ENCODE results near the gene GPA33.

DNA sequence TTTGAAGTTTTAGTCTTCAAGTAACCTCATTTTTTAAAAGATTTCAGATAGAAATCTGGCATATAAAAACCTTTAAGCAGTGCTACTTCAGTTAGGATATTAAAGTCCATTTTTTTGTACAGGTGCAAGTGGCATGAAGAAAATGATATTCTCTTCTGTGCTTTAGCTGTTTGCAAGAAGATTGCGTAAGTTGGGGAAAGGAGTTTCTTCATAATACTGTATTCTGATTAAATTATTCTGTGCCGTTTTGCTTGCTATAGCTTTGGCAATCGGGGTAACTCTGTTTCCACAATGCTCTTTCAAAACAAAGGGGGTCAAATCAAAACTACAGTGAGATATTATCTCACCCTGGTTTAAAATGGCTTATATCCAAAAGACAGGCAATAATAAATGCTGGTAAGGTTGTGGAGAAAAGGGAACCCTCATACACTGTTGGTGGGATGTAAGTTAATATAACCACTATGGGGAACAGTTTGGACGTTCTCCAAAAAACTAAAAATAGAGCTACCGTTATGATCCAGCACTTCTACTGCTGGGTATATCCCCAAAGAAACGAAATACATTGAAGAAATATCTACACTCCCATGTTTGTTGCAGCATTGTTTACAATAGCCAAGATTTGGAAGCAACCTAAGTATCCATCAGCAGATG lies 74.0 kb downstream of the GPA33 start:
- TF ChIP-seq CREB1 (IDR thresholded peaks at IDR 0.05; ENCODE audit: low read depth) (no peak), CEBPB (IDR thresholded peaks at IDR 0.05) (no peak), FOXM1 (IDR thresholded peaks at IDR 0.05; ENCODE audit: borderline replicate concordance, low read depth) (no peak), EGR1 (IDR thresholded peaks at IDR 0.05) (no peak), TCF12 (IDR thresholded peaks at IDR 0.05; ENCODE audit: low read depth) (no peak), EP300 (IDR thresholded peaks at IDR 0.05; ENCODE audit: borderline replicate concordance) (no peak), TAF1 (IDR thresholded peaks at IDR 0.05; ENCODE audit: low read depth) (no peak), NFIC (IDR thresholded peaks at IDR 0.05) (no peak)
- TF ChIP-seq, protein P1, sequence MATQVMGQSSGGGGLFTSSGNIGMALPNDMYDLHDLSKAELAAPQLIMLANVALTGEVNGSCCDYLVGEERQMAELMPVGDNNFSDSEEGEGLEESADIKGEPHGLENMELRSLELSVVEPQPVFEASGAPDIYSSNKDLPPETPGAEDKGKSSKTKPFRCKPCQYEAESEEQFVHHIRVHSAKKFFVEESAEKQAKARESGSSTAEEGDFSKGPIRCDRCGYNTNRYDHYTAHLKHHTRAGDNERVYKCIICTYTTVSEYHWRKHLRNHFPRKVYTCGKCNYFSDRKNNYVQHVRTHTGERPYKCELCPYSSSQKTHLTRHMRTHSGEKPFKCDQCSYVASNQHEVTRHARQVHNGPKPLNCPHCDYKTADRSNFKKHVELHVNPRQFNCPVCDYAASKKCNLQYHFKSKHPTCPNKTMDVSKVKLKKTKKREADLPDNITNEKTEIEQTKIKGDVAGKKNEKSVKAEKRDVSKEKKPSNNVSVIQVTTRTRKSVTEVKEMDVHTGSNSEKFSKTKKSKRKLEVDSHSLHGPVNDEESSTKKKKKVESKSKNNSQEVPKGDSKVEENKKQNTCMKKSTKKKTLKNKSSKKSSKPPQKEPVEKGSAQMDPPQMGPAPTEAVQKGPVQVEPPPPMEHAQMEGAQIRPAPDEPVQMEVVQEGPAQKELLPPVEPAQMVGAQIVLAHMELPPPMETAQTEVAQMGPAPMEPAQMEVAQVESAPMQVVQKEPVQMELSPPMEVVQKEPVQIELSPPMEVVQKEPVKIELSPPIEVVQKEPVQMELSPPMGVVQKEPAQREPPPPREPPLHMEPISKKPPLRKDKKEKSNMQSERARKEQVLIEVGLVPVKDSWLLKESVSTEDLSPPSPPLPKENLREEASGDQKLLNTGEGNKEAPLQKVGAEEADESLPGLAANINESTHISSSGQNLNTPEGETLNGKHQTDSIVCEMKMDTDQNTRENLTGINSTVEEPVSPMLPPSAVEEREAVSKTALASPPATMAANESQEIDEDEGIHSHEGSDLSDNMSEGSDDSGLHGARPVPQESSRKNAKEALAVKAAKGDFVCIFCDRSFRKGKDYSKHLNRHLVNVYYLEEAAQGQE (IDR thresholded peaks at IDR 0.05; ENCODE audit: low read depth), result no peak
- TF ChIP-seq, protein P2, sequence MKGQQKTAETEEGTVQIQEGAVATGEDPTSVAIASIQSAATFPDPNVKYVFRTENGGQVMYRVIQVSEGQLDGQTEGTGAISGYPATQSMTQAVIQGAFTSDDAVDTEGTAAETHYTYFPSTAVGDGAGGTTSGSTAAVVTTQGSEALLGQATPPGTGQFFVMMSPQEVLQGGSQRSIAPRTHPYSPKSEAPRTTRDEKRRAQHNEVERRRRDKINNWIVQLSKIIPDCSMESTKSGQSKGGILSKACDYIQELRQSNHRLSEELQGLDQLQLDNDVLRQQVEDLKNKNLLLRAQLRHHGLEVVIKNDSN (IDR thresholded peaks at IDR 0.05), result no peak
- TF ChIP-seq, protein P3, sequence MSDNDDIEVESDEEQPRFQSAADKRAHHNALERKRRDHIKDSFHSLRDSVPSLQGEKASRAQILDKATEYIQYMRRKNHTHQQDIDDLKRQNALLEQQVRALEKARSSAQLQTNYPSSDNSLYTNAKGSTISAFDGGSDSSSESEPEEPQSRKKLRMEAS (IDR thresholded peaks at IDR 0.05), result no peak
